Measurements from ENCODE around the gene DCT.

DCT gene

DNA sequence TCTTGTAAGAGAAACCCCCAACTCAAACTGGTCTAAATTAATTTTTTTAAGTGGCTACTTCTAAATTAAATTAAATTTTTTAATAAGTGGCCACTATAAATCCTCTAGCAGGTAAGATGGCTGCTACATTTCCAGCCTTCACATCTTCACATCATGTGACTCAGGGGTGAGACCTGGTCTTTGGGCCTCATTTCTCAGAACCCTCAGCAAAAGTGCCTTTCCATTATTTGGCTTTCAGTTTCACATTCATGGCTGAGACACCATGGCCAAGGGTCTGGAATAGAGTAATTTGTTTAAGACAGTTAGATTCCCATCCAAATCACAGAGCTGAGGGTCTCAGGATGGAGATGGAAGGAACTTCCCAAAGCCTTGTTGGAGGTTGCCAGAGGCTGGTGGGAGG, 47.5 kb downstream of the DCT start:
- no peak overlapping the region for H3K4me3 ChIP-seq (ENCODE audit: low read length)
- DNase-seq (ENCODE audit: low read depth): no peak
- TF ChIP-seq, protein P1, sequence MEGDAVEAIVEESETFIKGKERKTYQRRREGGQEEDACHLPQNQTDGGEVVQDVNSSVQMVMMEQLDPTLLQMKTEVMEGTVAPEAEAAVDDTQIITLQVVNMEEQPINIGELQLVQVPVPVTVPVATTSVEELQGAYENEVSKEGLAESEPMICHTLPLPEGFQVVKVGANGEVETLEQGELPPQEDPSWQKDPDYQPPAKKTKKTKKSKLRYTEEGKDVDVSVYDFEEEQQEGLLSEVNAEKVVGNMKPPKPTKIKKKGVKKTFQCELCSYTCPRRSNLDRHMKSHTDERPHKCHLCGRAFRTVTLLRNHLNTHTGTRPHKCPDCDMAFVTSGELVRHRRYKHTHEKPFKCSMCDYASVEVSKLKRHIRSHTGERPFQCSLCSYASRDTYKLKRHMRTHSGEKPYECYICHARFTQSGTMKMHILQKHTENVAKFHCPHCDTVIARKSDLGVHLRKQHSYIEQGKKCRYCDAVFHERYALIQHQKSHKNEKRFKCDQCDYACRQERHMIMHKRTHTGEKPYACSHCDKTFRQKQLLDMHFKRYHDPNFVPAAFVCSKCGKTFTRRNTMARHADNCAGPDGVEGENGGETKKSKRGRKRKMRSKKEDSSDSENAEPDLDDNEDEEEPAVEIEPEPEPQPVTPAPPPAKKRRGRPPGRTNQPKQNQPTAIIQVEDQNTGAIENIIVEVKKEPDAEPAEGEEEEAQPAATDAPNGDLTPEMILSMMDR (conservative IDR thresholded peaks at IDR 0.05; ENCODE audit: low read length): no peak

DNA sequence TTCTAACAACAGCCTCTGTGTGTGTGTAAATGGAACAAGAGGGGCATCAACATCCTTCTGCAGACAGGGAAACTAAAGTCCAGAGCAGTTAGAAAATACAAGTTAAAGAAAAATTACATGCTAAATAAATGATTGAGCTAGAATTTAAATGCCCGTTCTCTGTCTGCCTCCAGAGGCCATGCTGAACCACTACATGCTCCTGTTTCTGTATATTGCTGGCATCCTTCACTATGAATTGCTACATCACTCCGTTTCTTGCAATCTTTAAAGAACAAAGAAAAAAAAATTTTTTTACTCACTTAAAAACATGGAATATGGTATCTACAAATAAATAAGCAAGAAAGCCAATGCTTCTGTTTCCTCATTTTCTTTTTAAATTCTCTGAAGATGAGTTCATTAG, 47.9 kb downstream of the DCT start:
- TF ChIP-seq, protein P1 (conservative IDR thresholded peaks at IDR 0.05; ENCODE audit: low read length): peak; percentile 44

DNA sequence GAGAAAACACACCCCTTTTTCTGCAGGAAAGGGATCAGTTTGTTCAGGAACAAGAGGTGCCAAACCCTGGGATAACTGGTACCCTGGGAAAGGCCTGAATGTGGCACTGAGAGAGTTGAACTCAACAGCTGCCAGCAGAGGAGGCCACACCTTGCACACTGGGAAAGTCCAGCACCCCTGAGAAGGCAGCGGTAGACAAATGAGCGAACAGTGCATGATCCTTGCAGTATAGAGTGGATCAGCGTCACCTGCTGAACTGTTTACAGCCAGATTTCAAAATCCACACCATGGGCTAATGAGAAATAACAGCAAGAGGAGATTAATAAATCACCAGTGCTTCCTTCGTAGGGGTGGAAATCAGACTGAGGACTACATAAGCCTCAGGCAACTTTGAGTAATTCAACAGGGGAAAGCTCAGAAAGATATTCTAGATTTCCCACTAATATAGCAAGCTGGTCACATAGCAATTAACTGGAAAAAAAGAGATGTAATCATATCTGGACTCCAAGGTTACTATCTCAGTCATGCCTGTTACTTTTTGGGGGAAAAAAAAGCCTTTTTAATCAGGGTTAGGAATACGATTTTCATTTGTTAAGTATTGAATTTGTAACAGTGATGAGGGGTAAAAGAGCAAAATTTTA, 52.0 kb downstream of the DCT start:
- DNase-seq (ENCODE audit: low read depth): no peak
- TF ChIP-seq, protein P1 (conservative IDR thresholded peaks at IDR 0.05; ENCODE audit: low read length): no peak

More for the DNA sequence above, 47.9 kb downstream of the DCT start:
- DNase-seq (ENCODE audit: low read depth): peak; percentile 46
- no peak overlapping the region for H3K4me3 ChIP-seq (ENCODE audit: low read length)

DNA sequence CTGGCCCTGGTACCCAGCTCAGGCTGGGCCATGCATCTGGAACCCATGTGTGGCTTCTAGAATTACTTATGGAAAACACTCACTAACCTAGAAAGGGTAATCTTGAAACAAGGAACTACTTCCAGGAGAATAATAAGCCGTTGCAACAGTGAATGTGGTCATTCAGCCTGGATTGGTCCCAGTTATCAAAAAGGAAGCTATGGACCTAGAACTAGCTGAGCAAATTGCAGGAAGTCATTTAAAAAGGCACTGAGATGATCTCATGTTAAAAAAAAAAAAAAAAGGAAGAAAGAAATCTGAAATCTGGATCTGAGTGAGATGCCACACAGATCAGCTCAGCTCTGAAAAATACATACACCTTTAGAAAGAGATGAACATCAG, 59.6 kb downstream of the DCT start:
- DNase-seq (ENCODE audit: low read depth): no peak
- TF ChIP-seq, protein P1 (conservative IDR thresholded peaks at IDR 0.05; ENCODE audit: low read length): no peak
- H3K4me3 ChIP-seq (ENCODE audit: low read length): no peak overlapping the region

More for the DNA sequence above, 52.0 kb downstream of the DCT start:
- H3K4me3 ChIP-seq (ENCODE audit: low read length): no peak overlapping the region

DNA sequence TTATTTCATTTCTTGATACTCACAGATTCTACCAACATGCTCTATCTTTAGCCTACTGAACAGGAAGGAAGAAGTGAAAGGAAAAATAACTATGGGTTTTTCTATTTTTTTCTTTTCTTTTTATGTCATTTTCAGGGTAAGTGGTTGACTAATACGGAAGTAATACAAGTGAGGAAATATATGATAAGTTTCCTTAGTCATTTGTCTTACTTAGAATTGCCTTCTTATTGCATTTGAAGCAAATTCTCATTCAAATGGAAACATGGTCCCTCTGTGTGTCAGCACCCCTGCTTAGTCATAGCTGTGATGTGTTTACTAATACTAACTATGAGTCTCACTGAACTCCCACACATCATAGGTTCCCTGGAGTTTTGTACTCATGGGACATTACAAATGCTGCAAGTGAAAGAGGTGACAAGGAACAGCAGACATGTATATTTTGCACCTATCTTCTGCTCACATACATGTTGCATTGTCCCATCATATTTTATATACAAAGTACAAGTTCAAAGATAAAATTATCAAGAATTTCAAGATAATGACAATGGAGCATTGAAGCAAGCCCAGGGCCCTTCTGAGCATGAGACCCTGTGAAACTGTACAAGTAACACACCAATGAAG, 60.1 kb downstream of the DCT start:
- TF ChIP-seq, protein P1 (conservative IDR thresholded peaks at IDR 0.05; ENCODE audit: low read length): no peak
- DNase-seq (ENCODE audit: low read depth): peak; percentile 44
- H3K4me3 ChIP-seq (ENCODE audit: low read length): no peak overlapping the region

DNA sequence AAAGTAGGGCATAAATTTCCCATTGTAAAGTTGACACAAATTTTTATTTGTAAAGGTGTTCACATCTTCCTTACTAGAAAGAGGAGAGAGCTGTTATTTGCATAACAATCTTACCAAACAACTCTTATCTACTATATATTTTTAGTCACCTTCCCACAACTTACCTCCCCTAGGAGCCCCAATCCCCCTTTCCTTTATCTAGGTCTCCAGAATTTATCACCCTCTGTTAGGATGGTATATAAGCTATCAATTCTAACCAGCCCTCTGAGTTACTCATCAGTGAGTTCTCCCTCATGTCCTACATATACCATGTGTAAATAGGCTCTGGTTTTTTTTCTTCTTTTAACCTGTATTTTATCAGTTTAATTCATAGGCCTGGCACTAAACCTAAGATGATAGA, 62.2 kb downstream of the DCT start:
- DNase-seq (ENCODE audit: low read depth): no peak
- TF ChIP-seq, protein P1 (conservative IDR thresholded peaks at IDR 0.05; ENCODE audit: low read length): no peak
- H3K4me3 ChIP-seq (ENCODE audit: low read length): no peak overlapping the region

DNA sequence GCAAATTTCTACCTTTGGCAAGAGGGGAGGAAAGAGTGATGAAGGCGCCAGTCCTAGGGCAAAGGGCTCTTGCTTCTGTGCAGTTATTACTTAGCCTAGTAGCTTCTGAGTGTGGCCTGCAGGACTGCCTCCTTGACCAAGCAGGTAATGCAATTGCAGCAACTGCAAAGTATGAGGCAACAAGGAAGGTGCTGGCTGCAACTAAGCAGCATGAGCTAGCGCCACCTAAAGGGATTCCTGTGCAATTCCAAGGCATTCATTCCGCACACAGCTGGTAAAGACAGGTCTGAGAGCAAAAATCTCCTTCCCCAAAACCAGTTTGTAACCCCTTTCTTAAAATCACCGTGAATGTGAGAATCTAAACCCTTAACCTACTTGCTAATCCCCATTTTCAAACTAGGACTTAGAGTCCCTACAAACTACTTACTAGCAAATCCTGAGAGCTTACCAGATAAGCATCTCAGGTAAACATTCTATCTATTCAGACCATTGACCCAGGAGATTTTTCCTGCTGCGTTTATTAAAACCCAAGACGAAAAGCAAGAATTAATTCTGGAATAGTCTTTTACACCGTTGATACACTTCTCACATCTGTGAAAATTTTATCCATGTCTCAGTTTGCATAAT, 62.9 kb downstream of the DCT start:
- DNase-seq (ENCODE audit: low read depth): no peak
- no peak overlapping the region for H3K4me3 ChIP-seq (ENCODE audit: low read length)
- TF ChIP-seq, protein P1 (conservative IDR thresholded peaks at IDR 0.05; ENCODE audit: low read length): peak; percentile 42

Measured in AG10803 (cell line).